HEK293 (cell line): Measurements from ENCODE around the gene PSAPL1.

ENCODE experiments used
- CTCF ChIA-PET: fragments of 350-600 bp; formaldehyde crosslinking; extraction: SDS; loops from one replicate; lab custom pipeline; 2021; ENCODE audit warnings: antibody characterized with exemption; lab: Yijun Ruan, JAX
- POLR2A ChIA-PET: fragments of 300-600 bp; formaldehyde crosslinking; extraction: SDS; loops from one replicate; lab custom pipeline; 2020; ENCODE audit warnings: antibody characterized with exemption, inconsistent platforms; lab: Yijun Ruan, JAX
- H3K27ac ChIP-seq: fragments of 200-500 bp; sonication (Bioruptor generic); 2 replicates; pipeline ENCODE4 v1.5.1; 2014; ENCODE audit warnings: low read depth, low read length, control low read depth, inconsistent platforms; ENCODE audit errors: extremely low read depth
- H3K36me3 ChIP-seq, 2 experiments: fragments of 200-500 bp in 1 of 2; sonication (Bioruptor generic) in 1 of 2; 1 replicate in 1 of 2; 2 replicates in 1 of 2; pipeline ENCODE4 v1.5.1; 2014 to 2017; ENCODE audit warnings: inconsistent platforms in 2 of 2, low read length in 2 of 2; ENCODE audit not compliant: control insufficient read depth in 2 of 2, insufficient read depth in 1 of 2
- H3K4me1 ChIP-seq: fragments of 200-500 bp; sonication (Bioruptor generic); 2 replicates; pipeline ENCODE4 v1.5.1; 2014; ENCODE audit warnings: mild to moderate bottlenecking, low read length, inconsistent platforms; ENCODE audit not compliant: control insufficient read depth, insufficient read depth
- H3K4me3 ChIP-seq: 2 replicates; pipeline ENCODE4 v1.5.1; 2011; ENCODE audit warnings: low read depth, mild to moderate bottlenecking, control low read depth, low read length, moderate library complexity
- H3K9me3 ChIP-seq: fragments of 200-500 bp; sonication (Bioruptor generic); 2 replicates; pipeline ENCODE4 v1.5.1; 2014; ENCODE audit warnings: low read depth, low read length, inconsistent platforms; ENCODE audit not compliant: control insufficient read depth, insufficient read depth
- BCL11B ChIP-seq: fragments of 450-650 bp; formaldehyde crosslinking; IDR thresholded peaks from 2 replicates; pipeline ENCODE4 v1.5.1; 2016; ENCODE audit warnings: low read depth, missing biosample characterization, missing genetic modification characterization
- GLIS1 ChIP-seq: fragments of 450-650 bp; formaldehyde crosslinking; IDR thresholded peaks from 2 replicates; pipeline ENCODE4 v1.5.1; 2016; ENCODE audit warnings: missing biosample characterization, missing genetic modification characterization
- GLIS2 ChIP-seq: fragments of 450-650 bp; formaldehyde crosslinking; IDR thresholded peaks from 2 replicates; pipeline ENCODE4 v1.5.1; 2016; ENCODE audit warnings: missing biosample characterization, missing genetic modification characterization
- KLF9 ChIP-seq: fragments of 450-650 bp; formaldehyde crosslinking; IDR thresholded peaks from 2 replicates; pipeline ENCODE4 v1.5.1; 2016; ENCODE audit warnings: missing biosample characterization, missing genetic modification characterization, low read depth
- SALL2 ChIP-seq: fragments of 450-650 bp; formaldehyde crosslinking; IDR thresholded peaks from 2 replicates; pipeline ENCODE4 v1.5.0; 2017; ENCODE audit warnings: missing biosample characterization, mild to moderate bottlenecking, missing genetic modification characterization, borderline replicate concordance
- SCRT1 ChIP-seq: fragments of 450-650 bp; formaldehyde crosslinking; IDR thresholded peaks from 2 replicates; pipeline ENCODE4 v1.5.1; 2016; ENCODE audit warnings: missing biosample characterization, missing genetic modification characterization, borderline replicate concordance
- SP3 ChIP-seq: fragments of 450-650 bp; formaldehyde crosslinking; IDR thresholded peaks from 2 replicates; pipeline ENCODE4 v1.5.1; 2016; ENCODE audit warnings: missing biosample characterization, missing genetic modification characterization
- ZBTB21 ChIP-seq: fragments of 450-650 bp; formaldehyde crosslinking; IDR thresholded peaks from 2 replicates; pipeline ENCODE4 v1.5.1; 2017; ENCODE audit warnings: missing biosample characterization, missing genetic modification characterization
- ZFP3 ChIP-seq: fragments of 450-650 bp; formaldehyde crosslinking; IDR thresholded peaks from 2 replicates; pipeline ENCODE4 v1.5.1; 2016; ENCODE audit warnings: low read depth, missing biosample characterization, missing genetic modification characterization
- ZFP69B ChIP-seq: fragments of 450-650 bp; formaldehyde crosslinking; IDR thresholded peaks from 2 replicates; pipeline ENCODE4 v1.5.1; 2016; ENCODE audit warnings: missing biosample characterization, missing genetic modification characterization
- ZIC2 ChIP-seq: fragments of 450-650 bp; formaldehyde crosslinking; IDR thresholded peaks from 2 replicates; pipeline ENCODE4 v1.5.1; 2016; ENCODE audit warnings: missing biosample characterization, missing genetic modification characterization
- ZNF140 ChIP-seq: fragments of 450-650 bp; formaldehyde crosslinking; IDR thresholded peaks from 2 replicates; pipeline ENCODE4 v1.5.1; 2016; ENCODE audit warnings: missing biosample characterization, missing genetic modification characterization
- ZNF146 ChIP-seq: fragments of 450-650 bp; formaldehyde crosslinking; IDR thresholded peaks from 2 replicates; pipeline ENCODE4 v1.5.1; 2016; ENCODE audit warnings: missing biosample characterization, missing genetic modification characterization
- ZNF2 ChIP-seq: fragments of 450-650 bp; formaldehyde crosslinking; IDR thresholded peaks from 2 replicates; pipeline ENCODE4 v1.5.1; 2016; ENCODE audit warnings: missing biosample characterization, missing genetic modification characterization
- ZNF214 ChIP-seq: fragments of 450-650 bp; formaldehyde crosslinking; IDR thresholded peaks from 2 replicates; pipeline ENCODE4 v1.5.1; 2017; ENCODE audit warnings: missing biosample characterization, mild to moderate bottlenecking, missing genetic modification characterization, borderline replicate concordance
- ZNF221 ChIP-seq: fragments of 450-650 bp; formaldehyde crosslinking; IDR thresholded peaks from 2 replicates; pipeline ENCODE4 v1.5.1; 2017; ENCODE audit warnings: missing biosample characterization, missing genetic modification characterization, borderline replicate concordance
- ZNF426 ChIP-seq: fragments of 450-650 bp; formaldehyde crosslinking; IDR thresholded peaks from 2 replicates; pipeline ENCODE4 v1.5.1; 2017; ENCODE audit warnings: missing biosample characterization, missing genetic modification characterization, mild to moderate bottlenecking, inconsistent platforms, moderate library complexity
- ZNF48 ChIP-seq: fragments of 450-650 bp; formaldehyde crosslinking; IDR thresholded peaks from 2 replicates; pipeline ENCODE4 v1.5.1; 2016; ENCODE audit warnings: missing biosample characterization, missing genetic modification characterization
- ZNF510 ChIP-seq: fragments of 450-650 bp; formaldehyde crosslinking; IDR thresholded peaks from 2 replicates; pipeline ENCODE4 v1.5.1; 2018; ENCODE audit warnings: mild to moderate bottlenecking, missing genetic modification characterization, missing biosample characterization; ENCODE audit not compliant: insufficient replicate concordance
- ZNF530 ChIP-seq: fragments of 450-650 bp; formaldehyde crosslinking; IDR thresholded peaks from 2 replicates; pipeline ENCODE4 v1.5.1; 2016; ENCODE audit warnings: low read depth, missing biosample characterization, missing genetic modification characterization
- ZNF654 ChIP-seq: fragments of 450-650 bp; formaldehyde crosslinking; IDR thresholded peaks from 2 replicates; pipeline ENCODE4 v1.5.1; 2016; ENCODE audit warnings: low read depth, missing biosample characterization, missing genetic modification characterization
- ZNF658 ChIP-seq: fragments of 450-650 bp; formaldehyde crosslinking; IDR thresholded peaks from 2 replicates; pipeline ENCODE4; 2016; ENCODE audit warnings: missing biosample characterization, missing genetic modification characterization
- ZSCAN23 ChIP-seq: fragments of 450-650 bp; formaldehyde crosslinking; IDR thresholded peaks from 2 replicates; pipeline ENCODE4 v1.5.1; 2016; ENCODE audit warnings: missing biosample characterization, missing genetic modification characterization
- ZSCAN30 ChIP-seq: fragments of 450-650 bp; IDR thresholded peaks from 2 replicates; pipeline ENCODE4 v1.5.1; 2018; ENCODE audit warnings: missing biosample characterization, mild to moderate bottlenecking, missing genetic modification characterization, moderate library complexity
- TF ChIP-seq, protein P1 (sequence below): fragments of 450-650 bp; formaldehyde crosslinking; IDR thresholded peaks from 2 replicates; pipeline ENCODE4 v1.5.1; 2017; ENCODE audit warnings: missing biosample characterization, missing genetic modification characterization
- TF ChIP-seq, protein P2 (sequence below): fragments of 450-650 bp; formaldehyde crosslinking; IDR thresholded peaks from 2 replicates; pipeline ENCODE4 v1.5.1; 2016; ENCODE audit warnings: missing biosample characterization, missing genetic modification characterization
- TF ChIP-seq, protein P3 (sequence below): fragments of 450-650 bp; formaldehyde crosslinking; IDR thresholded peaks from 2 replicates; pipeline ENCODE4 v1.5.1; 2016; ENCODE audit warnings: missing biosample characterization, missing genetic modification characterization
- TF ChIP-seq, protein P4 (sequence below): fragments of 450-650 bp; formaldehyde crosslinking; IDR thresholded peaks from 2 replicates; pipeline ENCODE4 v1.5.1; 2016; ENCODE audit warnings: missing biosample characterization, missing genetic modification characterization

The PSAPL1 gene

DNA sequence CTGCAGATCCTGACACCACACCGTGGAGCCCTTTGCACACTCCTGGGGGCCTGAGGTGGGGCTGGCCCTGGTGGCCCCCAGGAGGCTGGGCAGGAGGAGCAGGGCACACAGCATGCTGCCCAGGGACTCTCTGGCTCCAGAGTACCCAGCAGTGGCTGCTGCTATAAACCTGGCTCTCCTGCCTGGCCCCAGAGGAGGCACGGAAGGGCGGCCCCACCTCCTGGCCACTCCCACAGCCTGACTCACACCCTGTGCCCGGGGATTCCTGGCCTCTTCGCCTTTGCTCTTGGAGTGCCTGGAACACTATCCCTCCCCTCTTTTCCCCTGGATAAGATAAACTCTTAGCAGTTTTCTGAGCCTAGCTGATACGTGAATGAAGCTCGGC is at the start of gene PSAPL1:
Gene PSAPL1, minus strand, starts transcription at position 165 of the 385 bp plus-strand sequence. Its CDS starts 51 bp downstream, at position 114.
- ChIA-PET POLR2A (no interaction called here), CTCF (no interaction called here)
- no peak within 1 kb of the TSS for H3K4me3 ChIP-seq
- no peak within 1 kb of the TSS for H3K27ac ChIP-seq
- H3K4me1 ChIP-seq: no peaks in the 10 kb centered on the region
- H3K9me3 ChIP-seq: no peaks in the 10 kb centered on the region
- H3K36me3 ChIP-seq: no peaks in the 10 kb centered on the region
- TF ChIP-seq, protein P1, sequence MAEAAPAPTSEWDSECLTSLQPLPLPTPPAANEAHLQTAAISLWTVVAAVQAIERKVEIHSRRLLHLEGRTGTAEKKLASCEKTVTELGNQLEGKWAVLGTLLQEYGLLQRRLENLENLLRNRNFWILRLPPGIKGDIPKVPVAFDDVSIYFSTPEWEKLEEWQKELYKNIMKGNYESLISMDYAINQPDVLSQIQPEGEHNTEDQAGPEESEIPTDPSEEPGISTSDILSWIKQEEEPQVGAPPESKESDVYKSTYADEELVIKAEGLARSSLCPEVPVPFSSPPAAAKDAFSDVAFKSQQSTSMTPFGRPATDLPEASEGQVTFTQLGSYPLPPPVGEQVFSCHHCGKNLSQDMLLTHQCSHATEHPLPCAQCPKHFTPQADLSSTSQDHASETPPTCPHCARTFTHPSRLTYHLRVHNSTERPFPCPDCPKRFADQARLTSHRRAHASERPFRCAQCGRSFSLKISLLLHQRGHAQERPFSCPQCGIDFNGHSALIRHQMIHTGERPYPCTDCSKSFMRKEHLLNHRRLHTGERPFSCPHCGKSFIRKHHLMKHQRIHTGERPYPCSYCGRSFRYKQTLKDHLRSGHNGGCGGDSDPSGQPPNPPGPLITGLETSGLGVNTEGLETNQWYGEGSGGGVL (tag by site-specific recombination): no peak
- TF ChIP-seq ZNF140 (tag by site-specific recombination): no peak
- TF ChIP-seq, protein P2, sequence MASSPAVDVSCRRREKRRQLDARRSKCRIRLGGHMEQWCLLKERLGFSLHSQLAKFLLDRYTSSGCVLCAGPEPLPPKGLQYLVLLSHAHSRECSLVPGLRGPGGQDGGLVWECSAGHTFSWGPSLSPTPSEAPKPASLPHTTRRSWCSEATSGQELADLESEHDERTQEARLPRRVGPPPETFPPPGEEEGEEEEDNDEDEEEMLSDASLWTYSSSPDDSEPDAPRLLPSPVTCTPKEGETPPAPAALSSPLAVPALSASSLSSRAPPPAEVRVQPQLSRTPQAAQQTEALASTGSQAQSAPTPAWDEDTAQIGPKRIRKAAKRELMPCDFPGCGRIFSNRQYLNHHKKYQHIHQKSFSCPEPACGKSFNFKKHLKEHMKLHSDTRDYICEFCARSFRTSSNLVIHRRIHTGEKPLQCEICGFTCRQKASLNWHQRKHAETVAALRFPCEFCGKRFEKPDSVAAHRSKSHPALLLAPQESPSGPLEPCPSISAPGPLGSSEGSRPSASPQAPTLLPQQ (tag by site-specific recombination): 0 out of 2 replicates have a peak, but pooled peaks have one; percentile 37
- TF ChIP-seq KLF9 (tag by site-specific recombination): peak; percentile 50
- no peak for TF ChIP-seq ZNF658 (tag by site-specific recombination)
- peak; percentile 85 for TF ChIP-seq ZIC2
- no peak for TF ChIP-seq SP3 (tag by site-specific recombination)
- TF ChIP-seq ZFP69B (tag by site-specific recombination): peak; percentile 66; the same call in 1 of the 2 replicates
- TF ChIP-seq SCRT1 (tag by site-specific recombination): no peak
- TF ChIP-seq ZSCAN30 (tag by site-specific recombination): no peak
- no peak for TF ChIP-seq ZNF221
- peak; percentile 58; the same call in 1 of the 2 replicates for TF ChIP-seq GLIS2
- TF ChIP-seq, protein P3, sequence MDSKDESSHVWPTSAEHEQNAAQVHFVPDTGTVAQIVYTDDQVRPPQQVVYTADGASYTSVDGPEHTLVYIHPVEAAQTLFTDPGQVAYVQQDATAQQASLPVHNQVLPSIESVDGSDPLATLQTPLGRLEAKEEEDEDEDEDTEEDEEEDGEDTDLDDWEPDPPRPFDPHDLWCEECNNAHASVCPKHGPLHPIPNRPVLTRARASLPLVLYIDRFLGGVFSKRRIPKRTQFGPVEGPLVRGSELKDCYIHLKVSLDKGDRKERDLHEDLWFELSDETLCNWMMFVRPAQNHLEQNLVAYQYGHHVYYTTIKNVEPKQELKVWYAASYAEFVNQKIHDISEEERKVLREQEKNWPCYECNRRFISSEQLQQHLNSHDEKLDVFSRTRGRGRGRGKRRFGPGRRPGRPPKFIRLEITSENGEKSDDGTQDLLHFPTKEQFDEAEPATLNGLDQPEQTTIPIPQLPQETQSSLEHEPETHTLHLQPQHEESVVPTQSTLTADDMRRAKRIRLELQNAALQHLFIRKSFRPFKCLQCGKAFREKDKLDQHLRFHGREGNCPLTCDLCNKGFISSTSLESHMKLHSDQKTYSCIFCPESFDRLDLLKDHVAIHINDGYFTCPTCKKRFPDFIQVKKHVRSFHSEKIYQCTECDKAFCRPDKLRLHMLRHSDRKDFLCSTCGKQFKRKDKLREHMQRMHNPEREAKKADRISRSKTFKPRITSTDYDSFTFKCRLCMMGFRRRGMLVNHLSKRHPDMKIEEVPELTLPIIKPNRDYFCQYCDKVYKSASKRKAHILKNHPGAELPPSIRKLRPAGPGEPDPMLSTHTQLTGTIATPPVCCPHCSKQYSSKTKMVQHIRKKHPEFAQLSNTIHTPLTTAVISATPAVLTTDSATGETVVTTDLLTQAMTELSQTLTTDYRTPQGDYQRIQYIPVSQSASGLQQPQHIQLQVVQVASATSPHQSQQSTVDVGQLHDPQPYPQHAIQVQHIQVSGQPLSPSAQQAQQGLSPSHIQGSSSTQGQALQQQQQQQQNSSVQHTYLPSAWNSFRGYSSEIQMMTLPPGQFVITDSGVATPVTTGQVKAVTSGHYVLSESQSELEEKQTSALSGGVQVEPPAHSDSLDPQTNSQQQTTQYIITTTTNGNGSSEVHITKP: 0 out of 2 replicates have a peak, but pooled peaks have one; percentile 22
- TF ChIP-seq, protein P4, sequence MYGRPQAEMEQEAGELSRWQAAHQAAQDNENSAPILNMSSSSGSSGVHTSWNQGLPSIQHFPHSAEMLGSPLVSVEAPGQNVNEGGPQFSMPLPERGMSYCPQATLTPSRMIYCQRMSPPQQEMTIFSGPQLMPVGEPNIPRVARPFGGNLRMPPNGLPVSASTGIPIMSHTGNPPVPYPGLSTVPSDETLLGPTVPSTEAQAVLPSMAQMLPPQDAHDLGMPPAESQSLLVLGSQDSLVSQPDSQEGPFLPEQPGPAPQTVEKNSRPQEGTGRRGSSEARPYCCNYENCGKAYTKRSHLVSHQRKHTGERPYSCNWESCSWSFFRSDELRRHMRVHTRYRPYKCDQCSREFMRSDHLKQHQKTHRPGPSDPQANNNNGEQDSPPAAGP (tag by site-specific recombination): no peak
- no peak for TF ChIP-seq ZNF214 (tag by site-specific recombination)
- peak; percentile 65 for TF ChIP-seq GLIS1
- no peak for TF ChIP-seq BCL11B (tag by site-specific recombination)

DNA sequence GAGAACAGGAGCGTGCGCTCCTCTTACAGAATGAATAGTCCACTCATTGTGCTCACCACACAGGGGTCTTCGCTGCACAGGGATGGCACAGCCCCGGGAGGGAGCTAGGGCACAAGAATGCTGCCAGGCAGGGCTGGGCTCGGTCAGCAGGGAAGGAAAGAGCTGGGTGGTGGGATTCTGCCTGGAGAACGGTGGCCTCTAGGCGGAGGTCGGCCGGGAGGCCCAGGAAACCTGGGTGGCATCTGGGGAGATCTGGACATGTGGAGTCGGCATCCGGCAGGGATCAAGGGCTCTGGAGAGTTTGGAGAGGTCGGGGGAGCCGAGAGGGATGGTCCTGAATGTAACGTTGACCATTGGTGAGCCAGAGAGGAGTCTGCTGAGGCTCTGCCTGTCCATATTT is 46.5 kb upstream of the PSAPL1 start:
- no peak overlapping the region for H3K4me3 ChIP-seq
- H3K36me3 ChIP-seq: no peaks in the 10 kb centered on the region
- H3K4me1 ChIP-seq: no peaks in the 10 kb centered on the region
- no peak overlapping the region for H3K27ac ChIP-seq
- ChIA-PET CTCF (no interaction called here), POLR2A (interaction anchor here (0.5 kb wide), 1 partner anchor 289 kb away, joined by 3 read pairs; no protein-coding TSS in a partner anchor)
- no peaks in the 10 kb centered on the region for H3K9me3 ChIP-seq
- TF ChIP-seq, protein P2 (tag by site-specific recombination): no peak
- TF ChIP-seq ZNF146 (no peak), SALL2 (tag by site-specific recombination) (no peak), ZNF2 (no peak), ZNF530 (tag by site-specific recombination) (no peak), ZFP3 (tag by site-specific recombination) (no peak), ZNF510 (tag by site-specific recombination) (no peak), ZNF48 (tag by site-specific recombination) (no peak), ZNF654 (no peak), ZNF426 (no peak), ZBTB21 (tag by site-specific recombination) (no peak), ZSCAN23 (tag by site-specific recombination) (no peak)
